HG03139 (cell line): Measurements from ENCODE around the gene IKZF5.

Source experiments
- ATAC-seq: cut with Tn5 transposase; IDR thresholded peaks from one replicate; pipeline ENCODE4 v1.9.1; 2021; ENCODE audit not compliant: unreplicated experiment

Gene IKZF5

GRCh38 chr10:123017421-123018165, 9.0 kb upstream of the IKZF5 start:
- no peak for ATAC-seq

- no peak for ATAC-seq
Observed at GRCh38 chr10:123016228-123016627, 7.6 kb upstream of the IKZF5 start.

GRCh38 chr10:123014772-123015171, 6.2 kb upstream of the IKZF5 start:
- no peak for ATAC-seq

DNA sequence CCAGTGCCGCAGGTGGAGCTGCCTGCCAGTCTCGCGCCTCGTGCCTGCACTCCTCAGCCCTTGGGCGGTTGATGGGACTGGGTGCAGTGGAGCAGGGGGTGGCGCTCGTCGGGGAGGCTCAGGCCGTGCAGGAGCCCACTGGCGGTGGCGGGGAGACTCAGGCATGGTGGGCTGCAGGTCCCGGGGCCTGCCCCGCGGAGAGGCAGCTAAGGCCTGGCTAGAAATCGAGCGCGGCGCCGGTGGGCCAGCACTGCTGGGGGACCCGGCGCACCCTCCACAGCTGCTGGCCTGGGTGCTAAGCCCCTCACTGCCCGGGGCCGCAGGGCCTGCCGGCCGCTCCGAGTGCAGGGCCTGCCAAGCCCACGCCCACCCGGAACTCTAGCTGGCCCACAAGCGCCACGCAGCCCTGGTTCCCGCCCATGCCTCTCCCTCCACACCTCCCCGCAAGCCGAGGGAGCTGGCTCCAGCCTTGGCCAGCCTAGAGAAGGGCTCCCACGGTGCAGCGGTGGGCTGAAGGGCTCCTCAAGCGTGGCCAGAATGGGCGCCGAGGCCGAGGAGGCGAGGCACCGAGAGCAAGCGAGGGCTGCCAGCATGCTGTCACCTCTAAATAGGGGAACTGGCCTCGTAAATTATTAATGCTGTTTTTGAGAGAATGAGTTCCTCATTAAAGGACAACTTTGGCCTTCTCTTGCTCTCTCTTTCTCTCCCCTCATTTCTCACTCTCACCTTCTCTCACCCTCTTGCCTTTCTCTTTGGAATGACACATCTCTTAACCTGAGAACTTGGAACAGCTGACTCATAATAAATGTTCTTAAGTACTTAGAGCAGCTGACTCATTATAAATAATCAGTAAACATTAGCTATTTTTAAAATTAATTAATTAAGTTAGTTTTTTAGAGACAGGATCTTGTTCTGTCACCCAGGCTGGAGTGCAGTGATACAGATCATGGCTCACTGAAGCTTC, 5.1 kb upstream of the IKZF5 start:
- no peak for ATAC-seq

GRCh38 chr10:123011987-123012386, 3.4 kb upstream of the IKZF5 start:
- no peak for ATAC-seq

- peak; percentile 10 for ATAC-seq
Observed at GRCh38 chr10:123009105-123009820, 668 bp upstream of the IKZF5 start.

- ATAC-seq: peak; percentile 30
Observed at GRCh38 chr10:123007558-123008354, 839 bp downstream of the IKZF5 start.

DNA sequence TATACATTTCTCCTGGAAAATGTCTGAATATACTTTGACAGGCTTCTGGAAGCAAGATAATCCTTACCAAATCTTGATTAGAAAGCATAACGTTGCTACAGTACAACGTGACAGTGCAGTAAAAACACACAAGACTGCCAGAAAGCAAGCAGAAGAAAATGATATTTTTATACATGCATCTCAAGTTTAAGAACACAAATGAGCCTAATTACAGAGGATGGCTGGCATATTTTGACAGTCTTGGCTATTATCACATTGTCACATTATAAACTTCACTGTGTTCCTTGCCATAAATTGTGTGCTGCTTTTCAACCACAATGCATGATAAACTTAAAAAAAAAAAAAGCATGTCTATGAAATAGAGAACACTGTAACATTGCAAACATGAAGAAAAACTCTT, 4.3 kb downstream of the IKZF5 start:
- ATAC-seq: no peak

GRCh38 chr10:123001370-123001769, 7.2 kb downstream of the IKZF5 start:
- no peak for ATAC-seq

DNA sequence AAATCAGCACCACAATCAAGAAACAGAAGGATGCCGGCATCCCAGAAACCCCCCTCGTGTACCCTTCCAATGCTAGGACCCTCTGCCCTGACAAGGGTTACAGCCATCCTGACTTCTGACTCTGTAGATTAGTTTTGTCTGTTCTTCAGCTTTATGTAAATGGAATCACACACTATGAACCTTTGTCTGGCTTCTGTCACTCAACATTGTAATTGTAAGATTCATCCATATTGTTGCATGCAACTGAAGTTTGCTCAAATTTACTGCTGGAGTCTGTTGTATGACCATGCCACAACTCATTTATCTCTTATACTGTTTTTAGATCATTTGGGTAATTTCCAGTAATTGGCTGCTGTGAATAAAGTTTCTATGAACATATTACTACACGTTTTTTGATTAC, 8.4 kb downstream of the IKZF5 start:
- ATAC-seq: no peak

DNA sequence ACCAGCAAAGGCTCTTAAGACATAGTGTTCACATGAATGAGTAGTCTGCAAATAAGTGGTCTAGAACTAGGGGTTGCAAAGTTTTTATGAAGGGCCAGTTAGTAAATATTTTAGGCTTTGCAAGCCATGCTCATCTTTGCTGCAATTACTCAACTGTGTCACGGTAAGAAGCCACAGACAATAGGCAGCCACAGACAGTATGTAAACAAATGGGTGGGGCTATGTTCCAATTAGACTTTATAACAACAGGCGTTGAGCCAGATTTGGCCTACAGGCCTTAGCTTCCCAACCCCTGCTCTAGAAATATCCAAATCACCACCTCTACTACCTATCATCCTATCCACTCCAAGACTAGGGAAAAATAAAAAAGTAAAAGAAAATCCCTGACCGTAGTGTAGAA, 9.2 kb downstream of the IKZF5 start:
- no peak for ATAC-seq

GRCh38 chr10:122998934-122999333, 9.7 kb downstream of the IKZF5 start:
- ATAC-seq: no peak

DNA sequence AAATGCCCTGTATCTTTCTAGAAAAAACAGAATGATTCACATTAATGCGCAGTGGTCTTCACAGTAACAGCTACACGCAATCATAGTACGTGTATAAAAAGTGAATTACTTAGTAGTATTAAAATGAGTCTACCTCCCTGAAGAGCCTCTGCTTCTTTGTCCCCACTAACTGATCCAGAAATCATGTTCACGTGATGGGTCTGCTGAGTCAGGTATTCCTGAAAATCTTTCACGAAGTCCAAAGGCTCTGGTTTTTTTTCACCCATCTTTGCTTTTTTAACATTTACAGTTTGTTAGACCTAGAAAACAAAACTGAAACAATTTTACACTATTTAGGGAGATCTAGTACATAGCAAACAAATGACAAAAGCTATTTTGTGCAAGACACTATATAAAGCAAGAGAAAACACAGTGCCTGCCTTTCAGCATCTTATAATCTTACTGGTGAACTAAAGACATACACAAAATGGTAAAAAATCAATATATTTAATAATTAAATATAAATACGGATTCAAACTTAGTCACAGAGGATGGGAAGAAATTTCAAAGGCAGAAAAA, 10.2 kb downstream of the IKZF5 start:
- no peak for ATAC-seq

- ATAC-seq: no peak
Observed at GRCh38 chr10:122997864-122998263, 10.7 kb downstream of the IKZF5 start.

- no peak for ATAC-seq
Observed at GRCh38 chr10:122995936-122996335, 12.7 kb downstream of the IKZF5 start.

GRCh38 chr10:122993797-122994336, 14.7 kb downstream of the IKZF5 start:
- no peak for ATAC-seq

- no peak for ATAC-seq
Observed at GRCh38 chr10:122992031-122992585, 16.5 kb downstream of the IKZF5 start.

GRCh38 chr10:122990278-122990677, 18.3 kb downstream of the IKZF5 start:
- ATAC-seq: no peak

GRCh38 chr10:122988501-122988900, 20.1 kb downstream of the IKZF5 start:
- ATAC-seq: no peak

DNA sequence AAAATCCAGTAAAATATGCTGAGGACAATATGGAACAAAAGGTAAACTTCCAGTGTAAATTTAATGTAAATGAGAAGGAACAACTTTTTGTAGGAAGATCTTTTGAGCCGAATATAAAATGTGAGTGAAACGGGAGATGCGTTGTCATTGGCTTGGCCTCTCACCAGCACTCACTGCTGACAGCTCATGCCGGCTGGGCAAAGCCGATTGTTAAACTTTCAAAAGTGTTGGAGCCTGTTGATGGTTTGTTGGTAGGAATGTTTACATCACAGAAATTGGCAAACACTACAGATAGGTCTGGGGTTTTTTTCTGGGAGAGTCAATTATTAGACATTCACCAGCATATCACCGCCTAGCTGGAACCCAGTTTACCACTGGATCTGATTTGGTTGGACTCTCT, 22.3 kb downstream of the IKZF5 start:
- ATAC-seq: no peak
